GM13976 (cell line): ENCODE results near the gene IGF2BP3.

Experiments used
- DNase-seq: peaks from one replicate; pipeline ENCODE4 v3.0.0; 2012; ENCODE audit warnings: low spot score
- CTCF ChIP-seq: IDR thresholded peaks from 2 replicates; pipeline ENCODE4 v1.5.1; 2012; ENCODE audit warnings: borderline replicate concordance, mild to moderate bottlenecking; ENCODE audit not compliant: insufficient read depth; ENCODE audit errors: extremely low read depth, missing control alignments, control extremely low read depth
- in situ Hi-C: fragments of 300-500 bp; cut with MboI; formaldehyde crosslinking; loops from one replicate; pipeline ENCODE4 v1.12.0; 2022; ENCODE audit warnings: low sequenced_read_pairs, mixed read lengths, inconsistent platforms; ENCODE audit not compliant: unreplicated experiment

IGF2BP3 gene

GRCh38 chr7:23356726-23357125, 113.6 kb downstream of the IGF2BP3 start:
- in situ Hi-C loops: no loop called here
- no peak for TF ChIP-seq CTCF
- no peak for DNase-seq

DNA sequence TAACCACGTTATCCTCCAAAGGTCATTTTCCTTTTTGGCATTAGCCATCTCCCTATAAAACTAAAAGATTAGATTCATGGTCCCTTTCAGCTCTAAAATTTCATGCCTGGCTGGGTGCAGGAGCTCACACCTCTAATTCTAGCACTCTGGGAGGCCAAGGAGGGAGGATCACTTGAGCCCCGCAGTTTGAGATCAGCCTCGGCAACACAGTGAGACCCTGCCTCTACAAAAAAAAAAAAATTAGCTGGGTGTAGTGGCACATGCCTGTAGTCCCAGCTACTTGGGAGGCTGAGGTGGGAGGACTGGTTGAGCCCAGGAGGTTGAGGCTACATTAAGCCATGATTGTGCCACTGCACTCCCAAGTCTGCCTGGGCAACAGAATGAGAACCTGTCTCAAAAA, 114.1 kb downstream of the IGF2BP3 start:
- in situ Hi-C loops: no loop called here
- no peak for TF ChIP-seq CTCF
- DNase-seq: no peak

DNA sequence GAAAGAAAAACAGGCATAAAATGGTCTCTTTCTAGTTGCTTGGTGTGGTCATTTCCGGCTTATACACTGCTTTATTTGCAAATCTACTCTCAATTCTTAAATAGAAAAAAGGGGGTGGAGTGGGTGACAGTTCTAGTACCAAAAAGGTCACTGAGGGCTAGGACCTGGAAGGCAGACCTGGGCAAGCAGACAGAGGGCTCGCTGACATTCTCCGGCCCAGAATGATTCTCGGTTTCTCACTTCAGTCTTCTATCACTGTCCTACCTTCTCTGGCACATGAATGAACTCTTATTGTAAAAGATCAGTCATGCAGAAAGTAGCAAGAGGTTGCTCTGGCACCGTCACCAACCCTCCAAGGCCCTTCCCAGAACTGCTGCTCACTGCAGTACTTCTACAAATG, 117.1 kb downstream of the IGF2BP3 start:
- in situ Hi-C loops: no loop called here
- DNase-seq: peak; percentile 39
- TF ChIP-seq CTCF: no peak

DNA sequence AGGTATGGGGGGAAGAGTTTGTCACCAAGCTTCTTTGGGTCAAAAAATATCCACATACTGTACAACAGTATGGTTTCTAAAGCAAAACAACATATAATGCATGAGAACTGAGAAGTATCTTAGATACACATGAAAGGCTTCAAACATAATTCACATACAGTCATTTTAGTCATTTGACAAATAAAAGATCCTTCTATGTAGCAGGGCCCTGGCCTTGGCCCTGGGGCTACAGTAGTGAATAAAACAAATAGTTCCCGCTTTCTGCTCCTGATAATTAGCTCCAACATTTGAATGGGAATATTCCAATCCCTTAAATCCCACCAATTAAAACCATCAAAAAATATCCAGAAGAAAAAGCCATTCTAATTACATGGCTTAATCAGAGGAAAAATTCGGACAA, 119.8 kb downstream of the IGF2BP3 start:
- in situ Hi-C loops: no loop called here
- DNase-seq: no peak
- no peak for TF ChIP-seq CTCF

DNA sequence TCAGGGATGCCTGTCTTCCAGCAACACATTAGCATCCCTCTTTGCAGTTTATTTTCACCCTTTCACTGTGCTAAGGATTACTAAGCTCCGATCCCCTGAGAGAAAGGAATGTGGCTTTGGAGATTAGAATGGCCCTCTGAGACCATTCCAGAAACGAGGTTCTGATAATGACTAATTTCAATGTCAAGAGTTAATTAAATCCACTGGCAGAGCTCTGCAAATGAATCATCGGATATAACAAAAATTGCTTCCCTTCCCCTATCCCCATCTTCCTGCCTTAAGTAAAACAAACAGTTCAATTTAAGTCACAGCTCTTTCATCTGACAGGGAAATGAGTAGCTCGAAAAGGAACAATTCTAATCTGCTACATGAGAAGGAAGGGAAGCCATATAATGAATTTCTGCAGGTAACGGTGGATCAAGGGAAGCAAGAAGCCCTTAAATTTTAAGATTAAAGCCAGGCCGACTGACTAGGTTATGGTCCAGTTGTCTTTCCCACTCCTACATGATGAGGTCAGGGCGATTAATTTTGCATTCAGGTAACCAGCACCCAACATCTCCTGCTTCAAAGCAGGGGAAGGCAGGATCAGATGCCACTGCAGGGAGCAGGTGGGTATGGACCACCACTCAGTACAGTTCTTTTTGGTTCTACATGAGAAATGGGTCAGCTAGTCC, 120.7 kb downstream of the IGF2BP3 start:
- TF ChIP-seq CTCF: no peak
- in situ Hi-C loops: no loop called here
- DNase-seq: no peak

DNA sequence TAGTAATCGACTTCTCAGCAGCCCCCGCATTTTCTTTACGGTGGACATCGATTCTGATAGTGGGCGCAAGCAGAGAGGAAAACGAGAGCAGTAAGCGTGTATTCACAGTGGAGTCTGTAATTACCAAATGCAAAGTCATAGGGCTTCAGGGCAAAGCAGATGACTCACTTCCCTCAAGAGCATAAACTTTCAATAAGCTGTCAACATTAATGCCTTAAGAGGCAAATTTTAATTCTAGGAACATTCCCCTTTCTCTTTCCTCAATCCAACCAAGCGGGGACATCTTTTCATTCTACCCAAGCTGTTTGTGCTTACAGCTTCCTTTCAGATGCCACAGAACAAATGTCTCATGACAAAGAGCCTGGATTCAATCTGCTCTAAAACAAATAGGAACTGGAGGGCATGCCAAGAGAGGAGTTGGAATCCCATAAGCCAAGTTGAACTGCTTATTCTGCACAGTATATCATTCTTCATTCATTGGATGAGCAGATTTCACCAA, 122.6 kb downstream of the IGF2BP3 start:
- TF ChIP-seq CTCF: no peak
- peak; percentile 38 for DNase-seq

More for the DNA sequence above, 122.6 kb downstream of the IGF2BP3 start:
- in situ Hi-C loops: no loop called here
